GM19240 (cell line): Measurements from ENCODE around the gene PCDHGA7.
"Not testable (repeated sequence)": the region's sequence is repeated elsewhere in the genome, so short reads cannot be mapped to it uniquely, and the experiment has no call there.

Experiments
- DNase-seq: peaks from one replicate; pipeline ENCODE4 v3.0.0; 2011; ENCODE audit warnings: low spot score; ENCODE audit not compliant: insufficient read length

Gene PCDHGA7

DNA sequence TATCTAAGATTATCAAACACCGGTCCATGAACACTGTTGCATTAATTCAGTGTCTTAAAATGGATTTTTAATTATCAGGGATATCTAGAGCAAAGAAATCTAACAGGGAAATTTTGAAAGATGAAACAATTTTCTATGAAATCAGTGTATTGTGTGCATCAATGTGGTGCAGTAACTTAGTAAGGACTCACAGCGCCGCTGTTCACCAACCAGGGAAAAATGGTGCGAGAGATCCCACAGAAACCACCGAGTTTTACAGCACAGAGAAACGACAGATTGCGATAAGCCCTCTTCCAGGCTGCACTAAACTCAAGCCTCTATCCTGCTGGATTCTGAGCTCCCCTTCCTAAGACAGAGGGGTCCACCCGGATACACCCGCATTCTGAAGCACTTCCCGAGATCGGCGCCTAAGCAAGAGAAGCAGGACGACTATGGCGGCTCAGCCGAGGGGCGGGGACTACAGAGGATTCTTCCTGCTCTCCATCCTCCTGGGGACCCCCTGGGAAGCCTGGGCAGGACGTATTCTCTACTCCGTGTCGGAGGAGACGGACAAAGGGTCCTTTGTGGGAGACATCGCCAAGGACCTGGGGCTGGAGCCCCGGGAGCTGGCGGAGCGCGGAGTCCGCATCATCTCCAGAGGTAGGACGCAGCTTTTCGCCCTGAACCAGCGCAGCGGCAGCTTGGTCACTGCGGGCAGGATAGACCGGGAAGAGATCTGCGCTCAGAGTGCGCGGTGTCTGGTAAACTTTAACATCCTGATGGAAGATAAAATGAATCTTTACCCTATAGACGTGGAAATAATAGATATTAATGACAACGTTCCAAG is at the start of gene PCDHGA7:
Gene PCDHGA7, plus strand, starts transcription at position 274 of the 826 bp plus-strand sequence. Its CDS starts 158 bp downstream, at position 432.
- no peak for DNase-seq

DNA sequence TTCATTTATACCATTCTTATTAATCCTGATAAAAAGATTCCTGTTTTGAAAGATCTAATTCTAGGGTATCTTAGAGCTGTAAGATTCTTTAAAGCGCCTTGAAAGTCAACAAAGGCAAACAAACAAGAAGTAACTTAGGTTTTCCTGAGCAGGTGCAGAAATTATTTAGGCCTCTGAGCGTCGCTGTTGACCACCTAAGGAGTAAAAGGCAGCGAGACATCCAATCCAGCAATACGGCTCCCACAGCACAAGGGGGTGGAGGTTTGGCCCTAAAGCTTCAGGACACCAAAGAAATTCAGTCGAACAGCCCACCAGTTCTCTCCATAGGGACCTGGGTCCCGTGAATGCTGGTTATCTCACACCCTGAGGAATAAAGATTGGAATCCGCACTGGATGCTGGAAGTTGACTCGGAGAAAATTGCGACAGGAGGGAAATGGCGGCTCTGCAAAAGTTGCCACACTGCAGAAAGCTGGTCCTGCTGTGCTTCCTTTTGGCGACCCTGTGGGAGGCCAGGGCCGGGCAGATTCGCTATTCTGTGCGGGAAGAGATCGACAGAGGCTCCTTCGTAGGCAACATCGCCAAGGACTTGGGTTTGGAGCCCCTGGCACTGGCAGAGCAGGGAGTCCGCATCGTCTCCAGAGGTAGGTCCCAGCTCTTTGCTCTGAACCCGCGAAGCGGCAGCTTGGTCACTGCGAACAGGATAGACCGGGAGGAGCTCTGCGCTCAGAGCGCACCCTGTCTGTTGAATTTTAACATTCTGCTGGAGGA is 43.8 kb upstream of the PCDHGA7 start, which contains the start of gene PCDHGA2:
Gene PCDHGA2, plus strand, starts transcription at position 223 of the 769 bp plus-strand sequence.
- no peak for DNase-seq

- not testable (repeated sequence) for DNase-seq
Measured at GRCh38 chr5:141340781-141341354, 41.7 kb upstream of the PCDHGA7 start.

GRCh38 chr5:141342773-141343172 is 39.8 kb upstream of the PCDHGA7 start:
- DNase-seq: no peak

GRCh38 chr5:141343242-141343952 is 39.1 kb upstream of the PCDHGA7 start, which contains the start of gene PCDHGA3:
PCDHGA3 (plus strand) TSS chr5:141343829; CDS start chr5:141344034, 205 bp downstream.
- DNase-seq: no peak

GRCh38 chr5:141343953-141344463 is 38.5 kb upstream of the PCDHGA7 start:
- no peak for DNase-seq

DNA sequence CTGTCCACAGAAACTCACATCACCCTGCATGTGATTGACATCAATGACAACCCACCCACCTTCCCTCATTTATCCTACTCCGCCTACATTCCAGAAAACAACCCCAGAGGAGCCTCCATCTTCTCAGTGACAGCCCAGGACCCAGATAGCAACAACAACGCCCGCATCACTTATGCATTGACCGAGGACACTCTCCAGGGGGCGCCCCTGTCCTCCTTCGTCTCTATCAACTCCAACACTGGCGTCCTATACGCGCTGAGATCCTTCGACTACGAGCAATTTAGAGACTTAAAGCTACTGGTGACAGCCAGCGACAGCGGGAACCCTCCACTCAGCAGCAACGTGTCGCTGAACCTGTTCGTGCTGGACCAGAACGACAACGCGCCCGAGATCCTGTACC is 37.2 kb upstream of the PCDHGA7 start:
- DNase-seq: no peak

GRCh38 chr5:141346017-141346416 is 36.5 kb upstream of the PCDHGA7 start:
- DNase-seq: not testable (repeated sequence)

- DNase-seq: no peak
Measured at GRCh38 chr5:141349917-141350619, 32.5 kb upstream of the PCDHGA7 start, which contains the start of gene PCDHGB1. PCDHGB1 (plus strand) TSS chr5:141350099; CDS start chr5:141350261, 162 bp downstream.

GRCh38 chr5:141351591-141351990 is 31.0 kb upstream of the PCDHGA7 start:
- DNase-seq: no peak

DNA sequence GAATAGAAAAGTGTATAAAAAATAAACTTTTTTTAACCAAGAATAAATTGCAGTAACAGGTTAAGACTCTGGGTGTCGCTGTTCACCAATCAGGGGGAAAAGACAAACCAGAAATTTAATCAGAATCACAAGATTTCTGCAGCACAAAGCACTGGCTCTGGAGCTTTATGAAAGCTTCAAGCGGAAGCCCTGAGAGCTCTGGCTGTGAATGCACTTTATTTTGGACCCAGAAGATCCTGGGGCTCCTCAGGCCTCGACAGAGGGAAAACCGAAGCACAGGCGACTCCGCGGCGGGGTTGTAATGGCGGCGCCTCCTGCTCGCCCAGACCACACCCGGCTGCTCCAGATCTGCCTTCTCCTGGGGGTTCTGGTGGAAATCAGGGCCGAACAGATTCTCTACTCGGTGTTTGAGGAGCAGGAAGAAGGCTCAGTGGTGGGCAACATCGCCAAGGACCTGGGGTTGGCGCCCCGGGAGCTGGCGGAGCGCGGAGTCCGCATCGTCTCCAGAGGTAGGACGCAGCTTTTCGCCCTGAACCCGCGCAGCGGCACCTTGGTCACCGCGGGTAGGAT is 27.6 kb upstream of the PCDHGA7 start, which contains the start of gene PCDHGA4:
Gene PCDHGA4, plus strand, starts transcription at position 122 of the 570 bp plus-strand sequence. Its CDS starts 87 bp downstream, at position 209.
- no peak for DNase-seq

- DNase-seq: no peak
Measured at GRCh38 chr5:141355641-141356040, 26.9 kb upstream of the PCDHGA7 start.

DNA sequence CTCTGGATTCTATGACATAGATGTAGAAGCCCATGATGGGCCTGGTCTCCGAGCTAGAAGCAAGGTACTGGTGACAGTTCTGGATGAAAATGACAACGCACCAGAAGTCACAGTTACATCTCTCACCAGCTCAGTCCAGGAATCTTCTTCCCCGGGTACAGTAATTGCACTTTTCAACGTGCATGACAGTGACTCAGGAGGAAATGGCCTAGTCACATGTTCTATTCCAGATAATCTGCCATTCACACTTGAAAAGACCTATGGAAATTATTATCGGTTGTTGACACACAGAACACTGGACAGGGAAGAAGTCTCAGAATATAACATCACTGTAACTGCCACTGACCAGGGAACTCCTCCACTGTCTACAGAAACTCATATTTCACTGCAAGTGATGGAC is 26.4 kb upstream of the PCDHGA7 start:
- DNase-seq: no peak

DNA sequence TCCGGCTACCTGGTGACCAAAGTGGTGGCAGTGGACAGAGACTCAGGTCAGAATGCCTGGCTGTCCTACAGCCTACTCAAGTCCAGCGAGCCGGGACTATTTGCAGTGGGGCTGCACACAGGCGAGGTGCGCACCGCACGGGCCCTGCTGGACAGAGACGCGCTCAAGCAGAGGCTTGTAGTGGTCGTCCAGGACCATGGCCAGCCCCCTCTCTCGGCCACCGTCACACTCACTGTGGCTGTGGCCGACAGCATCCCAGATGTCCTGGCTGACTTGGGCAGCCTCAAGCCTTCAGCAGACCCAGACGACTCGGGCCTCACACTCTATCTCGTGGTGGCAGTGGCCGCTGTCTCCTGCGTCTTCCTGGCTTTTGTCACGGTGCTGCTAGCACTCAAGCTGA is 25.6 kb upstream of the PCDHGA7 start:
- DNase-seq: no peak

GRCh38 chr5:141359790-141360426 is 22.6 kb upstream of the PCDHGA7 start, which contains the start of gene PCDHGB2:
PCDHGB2 (plus strand) TSS chr5:141359994; CDS start chr5:141360136, 142 bp downstream.
- peak; percentile 22 for DNase-seq

DNA sequence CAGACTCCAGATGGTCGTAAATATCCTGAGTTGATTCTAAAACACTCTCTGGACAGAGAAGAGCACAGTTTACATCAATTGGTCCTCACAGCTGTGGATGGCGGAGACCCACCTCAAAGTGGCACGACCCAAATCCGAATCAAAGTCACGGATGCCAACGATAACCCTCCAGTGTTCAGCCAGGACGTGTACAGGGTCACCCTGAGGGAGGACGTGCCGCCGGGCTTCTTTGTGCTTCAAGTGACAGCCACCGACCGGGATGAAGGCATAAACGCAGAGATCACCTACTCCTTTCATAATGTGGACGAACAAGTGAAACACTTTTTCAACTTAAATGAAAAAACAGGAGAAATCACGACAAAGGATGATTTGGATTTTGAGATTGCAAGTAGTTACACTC is 21.9 kb upstream of the PCDHGA7 start:
- DNase-seq: no peak

DNA sequence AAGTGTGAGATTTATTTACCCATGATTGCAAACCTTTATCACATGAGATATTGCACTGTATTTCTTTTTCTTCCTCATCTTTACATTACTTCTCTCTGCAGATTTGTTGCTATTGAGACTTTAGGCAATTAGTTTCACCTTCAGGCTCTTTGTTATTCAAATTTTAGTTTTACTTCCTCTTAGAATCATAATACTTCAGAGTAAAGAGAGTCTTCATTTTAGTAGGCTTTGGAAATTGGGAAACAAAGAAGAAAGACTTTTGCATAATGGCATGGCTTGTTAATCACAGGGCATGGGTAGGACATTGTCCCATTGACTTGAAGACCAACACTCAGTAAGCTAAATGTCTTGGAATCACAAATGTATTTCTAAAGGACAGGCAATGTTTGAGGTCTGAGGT is 19.8 kb upstream of the PCDHGA7 start:
- DNase-seq: no peak

DNA sequence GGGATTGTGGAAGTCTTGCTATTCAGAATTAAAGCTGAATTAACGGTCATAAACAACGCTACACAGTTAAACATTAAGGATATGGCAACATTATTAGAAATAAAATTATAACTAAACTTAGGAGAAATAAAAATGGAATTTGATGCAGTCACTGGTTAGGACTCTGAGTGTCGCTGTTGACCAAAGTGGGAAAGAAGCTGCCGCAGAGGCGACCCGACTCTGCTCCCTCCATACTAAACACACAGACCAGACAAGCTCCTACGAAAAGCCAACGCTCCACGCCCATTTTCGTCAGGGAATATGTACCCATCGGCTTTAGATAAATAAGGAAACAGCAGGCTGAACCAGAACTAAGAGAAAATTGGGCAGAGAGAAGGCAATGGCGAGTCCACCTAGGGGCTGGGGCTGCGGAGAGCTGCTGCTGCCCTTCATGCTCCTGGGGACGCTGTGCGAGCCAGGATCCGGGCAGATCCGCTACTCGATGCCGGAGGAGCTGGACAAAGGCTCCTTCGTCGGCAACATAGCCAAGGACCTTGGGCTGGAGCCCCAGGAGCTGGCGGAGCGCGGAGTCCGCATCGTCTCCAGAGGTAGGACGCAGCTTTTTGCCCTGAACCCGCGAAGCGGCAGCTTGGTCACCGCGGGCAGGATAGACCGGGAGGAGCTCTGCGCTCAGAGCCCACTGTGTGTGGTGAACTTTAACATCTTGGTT is 18.4 kb upstream of the PCDHGA7 start, which contains the start of gene PCDHGA5:
Gene PCDHGA5, plus strand, starts transcription at position 211 of the 709 bp plus-strand sequence. Its CDS starts 169 bp downstream, at position 380.
- no peak for DNase-seq
